Cardiac septum (tissue), 1 donor: ENCODE results near the gene RASGEF1C. TPM values are rescaled to one million over a fixed set of nuclear protein-coding genes. Genes with fewer than 3 reads are reported as not detected.
A peak's percentile ranks its signal among the peaks of the same experiment; 100 is the strongest.

Experiments
- DNase-seq: peaks from one replicate; pipeline ENCODE4 v3.0.0-alpha.2; 2020; ENCODE audit warnings: low spot score
- intact Hi-C: fragments of 100-400 bp; cut with DNase I; formaldehyde crosslinking; loops from one replicate; pipeline ENCODE4 v1.14.0; 2022
- total RNA-seq: library from RNA; stranded (reverse); fragmentation: NEBNext Ultra II Directional; extraction: Animal tissue kit (Norgen Biotek cat#: 25700); gene quantifications from one replicate; pipeline ENCODE4 v1.2.1, GENCODE V29; 2021
- donor health status: DM: no; HTN: no; CAD: no.

The RASGEF1C gene
- total RNA-seq, 1 donor from 2014 or later: 0.40 TPM

GRCh38 chr5:180169248-180170105, 39.5 kb downstream of the RASGEF1C start:
- DNase-seq: no peak
- intact Hi-C loops: no loop called here

GRCh38 chr5:180168758-180169157, 40.3 kb downstream of the RASGEF1C start:
- no peak for DNase-seq
- intact Hi-C loops: no loop called here

DNA sequence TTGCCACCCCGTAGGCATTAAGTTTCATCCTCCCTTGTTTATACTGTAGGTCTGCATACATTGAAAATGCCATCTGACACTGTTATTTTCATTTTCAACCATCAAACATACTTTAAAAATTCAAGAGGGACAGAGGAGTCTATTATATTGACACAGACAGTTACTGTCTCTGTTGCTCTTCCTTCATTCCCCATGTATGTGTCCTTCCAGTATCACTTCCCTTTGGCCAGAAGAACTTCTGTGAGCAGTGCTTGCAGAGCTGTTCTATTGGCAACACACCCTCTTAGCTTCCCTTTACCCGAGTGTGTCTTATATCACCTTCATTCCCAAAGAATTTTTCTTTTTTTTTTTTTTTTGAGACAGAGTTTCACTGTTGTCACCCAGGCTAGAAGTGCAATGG, 42.8 kb downstream of the RASGEF1C start:
- intact Hi-C loops: no loop called here
- DNase-seq: no peak

DNA sequence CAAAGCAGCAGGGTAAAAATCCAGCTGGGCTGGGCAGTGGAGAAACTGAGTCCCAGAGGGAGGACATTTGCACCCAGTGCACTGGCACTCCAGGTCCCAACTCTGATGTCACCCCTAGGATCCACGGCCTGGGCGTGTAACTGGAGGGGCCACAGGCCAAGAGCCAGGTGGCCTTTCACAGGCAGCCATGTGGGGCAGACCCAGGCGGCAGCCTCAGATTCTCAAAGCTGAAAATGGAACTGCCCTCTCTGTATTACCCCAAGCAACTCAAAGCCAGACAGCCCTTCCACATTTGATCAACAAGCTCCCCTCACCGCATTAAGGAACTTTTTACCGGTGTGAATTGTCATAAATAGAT, 46.7 kb downstream of the RASGEF1C start:
- intact Hi-C loops: no loop called here

DNA sequence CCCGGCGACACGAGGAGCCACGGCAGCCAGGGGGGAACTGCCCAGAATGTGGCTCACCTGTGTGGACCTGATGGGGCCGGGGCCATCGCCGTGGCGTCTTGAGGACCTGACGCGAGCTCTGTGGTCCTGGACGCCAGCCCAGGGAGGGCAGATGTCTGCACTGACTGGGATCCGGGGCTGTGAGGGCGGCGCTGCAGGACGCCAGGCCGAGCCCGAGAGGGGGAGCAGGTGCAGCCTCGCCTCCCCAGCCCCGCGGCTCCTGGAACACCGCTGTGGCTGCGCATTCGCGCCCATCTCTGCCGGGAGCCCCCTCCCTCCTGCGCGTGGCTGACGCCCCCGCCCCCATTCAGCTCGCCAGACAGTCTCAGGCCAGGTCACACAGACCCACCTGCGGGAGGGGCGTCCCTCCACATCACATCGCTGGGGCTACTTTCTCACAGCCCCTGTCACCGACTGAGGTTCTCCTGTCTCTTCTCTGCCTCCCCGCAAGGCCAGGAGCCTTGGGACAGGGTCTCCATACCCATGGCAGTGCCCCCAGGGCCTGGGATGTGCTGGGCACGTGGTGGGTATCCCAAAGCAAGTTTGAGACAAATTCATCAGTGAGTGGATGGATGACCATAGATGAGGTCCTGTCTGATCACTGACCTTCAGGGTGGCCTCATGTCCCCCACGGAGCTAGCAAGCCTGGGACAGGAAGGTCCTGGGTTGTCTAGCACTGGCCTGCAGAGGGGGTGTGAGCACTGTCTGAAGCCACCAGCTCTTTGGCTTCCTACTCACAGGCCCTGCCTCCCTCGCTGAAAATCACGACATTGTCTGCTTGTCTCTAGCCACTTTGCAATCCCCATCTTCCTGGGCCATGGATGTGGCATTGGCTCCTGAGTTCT, 47.3 kb downstream of the RASGEF1C start:
- intact Hi-C loops: no loop called here
- DNase-seq: no peak

More for the DNA sequence above, 46.7 kb downstream of the RASGEF1C start:
- DNase-seq: no peak

GRCh38 chr5:180160789-180161188, 48.2 kb downstream of the RASGEF1C start:
- intact Hi-C loops: no loop called here
- DNase-seq: no peak

DNA sequence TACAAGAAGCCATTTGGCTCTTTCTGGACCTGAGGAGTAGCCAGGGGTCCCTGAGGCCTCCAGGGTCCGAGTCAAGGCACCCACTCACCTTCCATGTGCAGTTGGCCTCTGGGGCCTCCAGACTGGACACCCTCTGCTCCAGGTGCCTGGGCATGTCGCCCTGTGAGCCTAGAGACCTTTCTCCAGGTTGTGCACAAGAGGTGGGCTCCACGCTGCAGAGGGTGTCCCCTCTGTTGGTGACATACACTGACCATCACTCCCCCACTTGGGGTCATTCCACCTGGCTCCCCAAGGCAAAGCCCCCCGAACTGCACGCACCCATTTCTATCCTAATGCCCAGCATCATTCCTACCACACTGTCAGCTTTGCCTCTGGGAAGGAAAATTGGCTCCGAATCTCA, 48.8 kb downstream of the RASGEF1C start:
- no peak for DNase-seq
- intact Hi-C loops: no loop called here

DNA sequence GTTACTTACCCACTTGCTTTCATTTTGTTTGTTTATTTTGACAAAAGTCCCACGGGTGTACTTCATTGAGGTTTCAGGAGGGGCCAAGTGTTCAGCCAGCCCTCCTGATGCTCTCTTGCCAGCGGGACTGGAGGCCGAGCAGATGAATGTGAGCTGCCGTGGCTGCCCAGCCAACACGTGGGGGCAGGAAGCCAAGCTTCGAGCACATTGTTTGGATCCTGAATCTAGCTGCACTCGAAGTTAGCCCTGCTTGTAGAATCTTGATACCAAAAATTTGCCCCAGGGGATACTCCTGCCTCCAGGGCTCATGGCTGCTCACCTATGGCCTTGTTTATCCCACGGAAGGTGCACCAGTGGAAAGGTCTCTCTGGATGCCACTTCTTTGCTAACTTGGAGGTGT, 49.3 kb downstream of the RASGEF1C start:
- intact Hi-C loops: no loop called here
- DNase-seq: no peak

GRCh38 chr5:180157866-180158265, 51.1 kb downstream of the RASGEF1C start:
- peak; percentile 44 for DNase-seq

DNA sequence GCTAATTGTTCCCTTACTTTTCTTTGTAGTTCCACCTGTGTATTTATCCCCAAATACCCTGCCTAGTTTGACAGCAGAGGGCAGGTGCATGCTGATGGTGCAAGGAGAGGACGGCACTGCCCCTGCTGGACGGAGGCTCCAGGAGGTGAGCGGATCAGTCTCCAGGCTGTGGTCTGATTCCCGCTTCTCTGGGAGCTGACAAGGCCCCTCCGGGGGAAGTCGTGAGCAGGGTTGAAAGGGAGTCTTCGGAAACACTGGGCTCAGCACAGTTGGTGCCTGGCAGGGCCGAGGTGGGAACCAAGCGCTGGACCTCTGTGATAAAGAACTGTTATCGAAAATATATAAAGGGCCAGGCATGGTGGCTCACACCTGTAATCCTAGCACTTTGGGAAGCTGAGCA, 52.9 kb downstream of the RASGEF1C start:
- intact Hi-C loops: no loop called here
- no peak for DNase-seq

More at GRCh38 chr5:180157866-180158265, 51.1 kb downstream of the RASGEF1C start:
- intact Hi-C loops: no loop called here

DNA sequence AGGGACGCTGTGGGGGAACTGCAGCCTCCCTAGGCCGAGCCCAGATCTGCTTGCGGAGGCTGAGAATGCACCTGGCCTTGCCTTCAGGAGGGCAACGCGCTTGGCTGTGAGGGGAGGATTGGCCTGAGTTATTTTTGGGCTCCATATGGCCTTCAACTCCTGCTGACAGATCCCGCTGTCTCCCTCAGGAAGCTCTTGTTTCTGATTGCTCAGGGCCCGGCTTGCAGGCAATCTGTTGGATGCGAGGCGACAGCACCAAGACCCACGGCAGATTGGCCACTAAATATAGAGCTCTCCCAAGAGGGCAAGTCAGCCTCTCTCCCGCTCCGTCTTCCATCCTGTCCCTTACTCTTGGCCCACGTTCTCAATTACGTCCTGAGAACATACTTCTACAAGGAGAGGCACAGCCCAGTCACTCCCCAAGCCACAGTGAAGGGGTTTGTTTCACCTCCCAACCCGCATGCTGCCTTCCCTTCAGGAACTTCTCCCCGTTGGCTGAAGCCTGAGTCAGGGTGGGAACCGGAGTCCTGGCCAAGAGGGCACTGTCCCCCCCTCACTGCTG, 53.6 kb downstream of the RASGEF1C start:
- peak; percentile 70 for DNase-seq
- intact Hi-C loops: no loop called here

DNA sequence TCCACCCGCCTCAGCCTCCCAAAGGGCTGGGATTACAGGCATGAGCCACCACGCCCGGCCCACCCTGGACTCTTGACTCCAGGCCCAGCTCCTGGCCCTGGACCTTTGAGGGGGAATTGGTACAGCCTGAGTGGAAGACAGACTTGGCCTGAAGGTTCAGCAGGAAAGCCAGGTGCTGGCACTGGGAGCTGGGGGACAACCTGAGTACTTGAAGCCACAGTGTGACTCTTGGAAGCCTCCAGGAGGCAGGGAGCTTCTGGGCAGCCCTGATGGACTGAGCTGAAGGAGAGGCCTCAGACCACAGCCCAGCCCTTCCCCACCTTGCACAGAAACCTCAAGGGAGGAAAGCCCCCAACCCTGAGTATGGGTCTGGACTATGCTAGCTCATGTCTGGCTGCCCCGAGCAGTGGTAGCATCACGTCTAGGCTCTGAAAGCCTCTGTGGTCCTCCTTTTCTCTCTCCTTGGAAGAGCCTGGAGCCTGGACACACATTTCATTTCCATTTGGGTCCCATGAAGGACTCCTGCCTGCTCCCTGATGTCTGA, 54.1 kb downstream of the RASGEF1C start:
- DNase-seq: peak; percentile 63

DNA sequence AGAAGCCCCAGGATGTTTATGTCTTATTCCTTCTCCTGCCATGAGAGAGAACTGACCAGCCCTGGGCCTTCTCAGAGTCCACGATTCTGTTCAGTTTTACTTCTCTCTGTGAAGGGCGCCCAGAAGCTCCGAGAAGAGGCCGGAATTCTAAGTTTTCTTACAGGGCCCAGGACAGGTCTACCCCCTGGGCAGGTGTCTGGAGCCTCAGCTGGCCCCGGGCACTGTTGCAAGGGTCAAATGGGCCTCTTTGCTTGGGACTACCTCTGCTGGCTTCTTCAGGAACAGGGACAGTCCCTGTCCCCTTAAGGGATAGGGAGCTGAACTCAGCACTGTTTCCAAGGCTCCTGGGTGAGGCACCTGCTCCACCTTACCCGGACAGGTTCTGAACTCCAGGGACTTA, 55.0 kb downstream of the RASGEF1C start:
- peak; percentile 49 for DNase-seq
- intact Hi-C loops: no loop called here

More for the DNA sequence above, 54.1 kb downstream of the RASGEF1C start:
- intact Hi-C loops: no loop called here

- DNase-seq: no peak
- intact Hi-C loops: no loop called here
Measured at GRCh38 chr5:180153099-180153498, 55.9 kb downstream of the RASGEF1C start.

DNA sequence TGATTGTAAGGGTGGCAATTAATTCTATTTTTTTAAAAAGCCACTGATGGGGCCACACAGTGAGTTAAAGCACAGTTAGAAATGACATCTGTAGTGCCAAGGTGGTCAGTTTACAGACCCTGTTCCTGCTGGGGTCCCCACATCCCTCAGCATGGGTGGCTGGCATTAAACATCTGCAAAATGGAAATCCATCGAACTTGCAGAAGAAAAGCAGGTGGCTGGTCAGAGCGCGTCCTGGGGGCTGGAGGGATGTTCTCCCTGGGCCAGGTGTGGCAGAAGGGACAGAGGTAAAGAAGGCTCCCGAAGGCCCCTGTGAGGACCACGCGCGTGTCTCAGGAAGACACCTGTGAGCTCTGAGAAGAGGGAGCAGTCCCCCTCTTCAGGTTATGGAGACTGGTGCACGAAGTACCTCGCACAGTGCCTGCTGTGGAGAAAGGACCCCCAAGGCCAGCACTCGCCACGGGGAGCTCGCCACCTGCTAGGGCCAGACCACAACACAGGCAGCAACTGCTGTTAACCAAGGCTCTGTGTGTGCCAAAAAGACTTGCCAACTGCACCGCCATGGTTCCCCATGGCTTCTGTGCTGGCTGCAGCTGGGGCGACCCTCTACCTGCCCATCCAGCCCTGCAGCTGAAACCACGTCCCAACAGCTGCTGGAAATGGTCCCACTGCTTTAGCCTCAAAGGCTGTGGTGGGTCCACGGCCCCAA, 65.2 kb downstream of the RASGEF1C start:
- DNase-seq: no peak
- intact Hi-C loops: no loop called here

GRCh38 chr5:180142824-180143610, 66.0 kb downstream of the RASGEF1C start:
- no peak for DNase-seq
- intact Hi-C loops: no loop called here

DNA sequence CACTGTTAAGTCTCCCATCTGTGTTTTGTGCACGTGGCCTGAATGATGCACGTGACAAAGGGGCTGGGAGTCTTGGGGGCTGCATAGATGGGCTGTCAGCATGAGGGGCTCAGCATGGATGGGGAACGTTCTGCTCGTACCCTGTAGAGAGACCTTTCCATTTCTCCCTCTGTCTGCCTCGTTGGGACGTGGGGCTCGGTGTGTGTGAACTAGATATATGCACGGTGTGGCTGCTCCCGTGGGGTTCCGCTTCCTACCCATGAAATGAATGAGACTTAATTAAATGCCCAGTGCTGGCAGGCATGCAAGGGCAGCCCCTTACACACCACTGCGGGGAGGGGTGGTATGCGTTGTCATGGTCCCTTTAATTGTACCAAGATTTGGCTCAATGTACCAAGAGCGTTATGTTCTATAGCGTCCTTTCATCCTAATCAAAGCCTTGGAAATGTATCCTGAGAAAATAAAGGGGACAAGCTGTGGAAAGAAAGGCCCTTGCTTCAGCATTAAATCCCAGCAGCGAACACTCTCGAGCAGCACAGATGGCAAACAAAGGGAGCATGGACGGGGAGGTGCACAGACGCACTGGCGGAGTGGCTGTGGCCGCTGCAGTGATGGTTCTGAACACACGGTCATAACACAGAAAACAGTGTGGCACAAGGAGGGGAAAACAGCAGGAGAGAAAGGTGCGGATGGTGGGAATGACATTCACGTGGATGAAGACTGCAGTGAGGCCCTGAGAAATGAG, 66.8 kb downstream of the RASGEF1C start:
- no peak for DNase-seq
- intact Hi-C loops: no loop called here

- DNase-seq: no peak
- intact Hi-C loops: no loop called here
Measured at GRCh38 chr5:180141068-180141660, 67.8 kb downstream of the RASGEF1C start.
